Thyroid gland (tissue), 4 donors: ENCODE measurements around the gene NDUFA8. TPM values are rescaled to one million over a fixed set of nuclear protein-coding genes. Genes with fewer than 3 reads are reported as not detected.
"Not testable (repeated sequence)": the region's sequence is repeated elsewhere in the genome, so short reads cannot be mapped to it uniquely, and the experiment has no call there.

Experiments used
- DNase-seq, 2 donors: peaks; one replicate each; pipeline ENCODE4 v3.0.0-alpha.2; 2019
- H3K27ac ChIP-seq, 3 donors: fragments of 200-600 bp; sonication (generic); 1 replicate in 2 of 3; 2 replicates in 1 of 3; pipeline ENCODE4 v1.5.1; 2016 to 2019; ENCODE audit warnings: mild to moderate bottlenecking in 1 of 3, moderate library complexity in 1 of 3
- H3K27me3 ChIP-seq: fragments of 200-600 bp; sonication (generic); one replicate; pipeline ENCODE4 v1.5.1; 2019
- H3K36me3 ChIP-seq, 2 donors: fragments of 200-600 bp; sonication (generic); one replicate each; pipeline ENCODE4 v1.5.1; 2016 to 2019
- H3K4me1 ChIP-seq, 2 donors: fragments of 200-600 bp; sonication (generic); one replicate each; pipeline ENCODE4 v1.5.1; 2017 to 2019
- H3K4me3 ChIP-seq, 3 donors: fragments of 200-600 bp; sonication (generic); replicated peaks in 1 of 3; 1 replicate in 2 of 3; 2 replicates in 1 of 3; pipeline ENCODE4 v1.5.1; 2016; ENCODE audit warnings: mild to moderate bottlenecking in 1 of 3
- H3K9me3 ChIP-seq: fragments of 200-600 bp; sonication (generic); one replicate; pipeline ENCODE4 v1.5.1; 2017
- POLR2A ChIP-seq, 2 donors: fragments of 450-650 bp; IDR thresholded peaks; one replicate each; pipeline ENCODE4 v1.6.1; 2017; ENCODE audit warnings: antibody characterized with exemption in 2 of 2, mild to moderate bottlenecking in 2 of 2, moderate library complexity in 1 of 2
- WGBS, 2 donors: methylation state at CpG; one replicate each; pipeline ENCODE4 v1.1.5; 2017; 5-methylcytosine and 5-hydroxymethylcytosine counted together
- intact Hi-C: fragments of 100-400 bp; cut with DNase I; formaldehyde crosslinking; loops from one replicate; pipeline ENCODE4 v1.15.1; 2023
- total RNA-seq, 4 donors: library from RNA; depleted of rRNA; stranded (reverse); fragments of >200 nt; gene quantifications; one replicate each; pipeline ENCODE4 v1.2.3, GENCODE V29; 2016
- TF ChIP-seq, protein P1 (sequence below), 6 experiments: fragments of 200-600 bp in 3 of 6; fragments of 450-650 bp in 3 of 6; sonication (generic) in 3 of 6; IDR thresholded peaks; one replicate each; pipeline ENCODE4 v1.5.1; 2016 to 2019; ENCODE audit warnings: antibody characterized with exemption in 6 of 6, mild to moderate bottlenecking in 2 of 6, inconsistent platforms in 1 of 6, moderate library complexity in 1 of 6

The NDUFA8 gene
- total RNA-seq, 4 donors from 2014 or later = 18.1 to 70.7 (median 53.2) TPM

DNA sequence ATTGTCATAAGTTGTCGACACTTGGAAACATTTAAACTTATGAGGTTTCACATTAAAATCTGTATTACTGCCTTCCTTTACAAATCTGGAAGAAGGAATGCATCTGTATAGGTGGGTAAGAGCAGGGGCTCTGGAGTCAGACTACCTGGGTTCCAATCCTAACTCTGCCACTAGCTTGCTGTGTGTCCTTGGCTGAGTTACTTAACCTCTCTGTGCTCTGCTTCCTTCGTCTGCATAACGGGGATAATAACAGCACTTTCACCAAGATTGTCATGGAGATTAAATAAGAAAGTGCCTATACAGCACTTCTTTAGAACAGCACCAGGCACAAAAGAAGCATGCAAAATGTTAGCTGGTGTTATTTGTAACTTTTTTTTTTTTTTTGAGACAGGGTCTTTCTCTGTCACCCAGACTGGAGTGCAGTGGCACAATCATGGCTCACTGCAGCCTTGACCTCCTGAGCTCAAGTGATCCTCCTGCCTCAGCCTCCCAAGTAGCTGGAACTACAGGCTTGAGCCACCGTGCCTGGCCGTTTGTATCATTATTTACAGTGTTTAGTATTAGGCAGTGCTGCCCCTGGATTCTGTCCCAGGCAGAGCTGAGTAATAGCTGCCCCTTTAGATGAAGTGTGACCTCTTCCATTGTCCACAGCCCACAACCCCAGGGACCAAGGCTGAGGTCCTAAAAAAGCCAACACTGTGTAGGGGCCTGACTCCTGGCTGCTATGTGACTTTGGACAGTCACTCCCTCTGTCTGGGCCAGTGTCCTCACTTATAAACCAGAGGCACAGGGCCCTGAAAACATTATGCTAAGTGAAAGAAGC, 41.0 kb downstream of the NDUFA8 start:
- no peaks in the 10 kb centered on the region for H3K4me1 ChIP-seq
- intact Hi-C loops = no loop called here
- H3K4me3 ChIP-seq = no peak overlapping the region
- no peak for DNase-seq
- H3K27ac ChIP-seq = no peak overlapping the region
- WGBS, 2 donors = 81 to 83% methylated on average over 5 of the region's 5 CpGs
- H3K27me3 ChIP-seq = no peaks in the 10 kb centered on the region
- TF ChIP-seq, protein P1, sequence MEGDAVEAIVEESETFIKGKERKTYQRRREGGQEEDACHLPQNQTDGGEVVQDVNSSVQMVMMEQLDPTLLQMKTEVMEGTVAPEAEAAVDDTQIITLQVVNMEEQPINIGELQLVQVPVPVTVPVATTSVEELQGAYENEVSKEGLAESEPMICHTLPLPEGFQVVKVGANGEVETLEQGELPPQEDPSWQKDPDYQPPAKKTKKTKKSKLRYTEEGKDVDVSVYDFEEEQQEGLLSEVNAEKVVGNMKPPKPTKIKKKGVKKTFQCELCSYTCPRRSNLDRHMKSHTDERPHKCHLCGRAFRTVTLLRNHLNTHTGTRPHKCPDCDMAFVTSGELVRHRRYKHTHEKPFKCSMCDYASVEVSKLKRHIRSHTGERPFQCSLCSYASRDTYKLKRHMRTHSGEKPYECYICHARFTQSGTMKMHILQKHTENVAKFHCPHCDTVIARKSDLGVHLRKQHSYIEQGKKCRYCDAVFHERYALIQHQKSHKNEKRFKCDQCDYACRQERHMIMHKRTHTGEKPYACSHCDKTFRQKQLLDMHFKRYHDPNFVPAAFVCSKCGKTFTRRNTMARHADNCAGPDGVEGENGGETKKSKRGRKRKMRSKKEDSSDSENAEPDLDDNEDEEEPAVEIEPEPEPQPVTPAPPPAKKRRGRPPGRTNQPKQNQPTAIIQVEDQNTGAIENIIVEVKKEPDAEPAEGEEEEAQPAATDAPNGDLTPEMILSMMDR (IDR thresholded peaks at IDR 0.05) = no peak
- TF ChIP-seq POLR2A (IDR thresholded peaks at IDR 0.05) = no peak
- no peaks in the 10 kb centered on the region for H3K9me3 ChIP-seq
- no peaks in the 10 kb centered on the region for H3K36me3 ChIP-seq

DNA sequence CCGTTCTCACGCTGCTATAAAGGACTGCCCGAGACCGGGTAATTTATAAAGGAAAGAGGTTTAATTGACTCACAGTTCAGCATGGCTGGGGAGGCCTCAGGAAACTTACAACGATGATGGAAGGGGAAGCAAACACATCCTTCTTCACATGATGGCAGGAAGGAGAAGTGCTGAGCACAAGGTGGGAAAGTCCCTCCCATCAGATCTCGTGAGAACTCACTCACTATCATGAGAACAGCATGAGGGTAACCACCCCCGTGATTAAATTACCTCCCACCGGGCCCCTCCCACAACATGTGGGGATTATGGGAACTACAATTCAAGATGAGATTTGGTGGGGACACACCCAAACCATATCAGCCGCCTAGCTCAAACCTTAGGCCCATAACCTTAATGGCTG, 42.3 kb downstream of the NDUFA8 start:
- H3K36me3 ChIP-seq, DNase-seq, H3K27me3 ChIP-seq, H3K27ac ChIP-seq, H3K4me3 ChIP-seq, H3K9me3 ChIP-seq, H3K4me1 ChIP-seq, intact Hi-C loops: not testable (repeated sequence)
- WGBS, 2 donors = 73 to 75% methylated on average over 9 of the region's 9 CpGs

GRCh38 chr9:122116448-122117173, 43.0 kb downstream of the NDUFA8 start:
- H3K36me3 ChIP-seq = no peaks in the 10 kb centered on the region
- no peak for TF ChIP-seq POLR2A (IDR thresholded peaks at IDR 0.05)
- TF ChIP-seq, protein P1 (IDR thresholded peaks at IDR 0.05) = no peak
- no peak for DNase-seq
- H3K27ac ChIP-seq = no peak overlapping the region
- no peaks in the 10 kb centered on the region for H3K4me1 ChIP-seq
- H3K27me3 ChIP-seq = no peaks in the 10 kb centered on the region
- no peak overlapping the region for H3K4me3 ChIP-seq
- WGBS, 2 donors = 90 to 92% methylated on average over 9 to 10 of the region's 10 CpGs
- intact Hi-C loops = no loop called here
- H3K9me3 ChIP-seq = no peaks in the 10 kb centered on the region

DNA sequence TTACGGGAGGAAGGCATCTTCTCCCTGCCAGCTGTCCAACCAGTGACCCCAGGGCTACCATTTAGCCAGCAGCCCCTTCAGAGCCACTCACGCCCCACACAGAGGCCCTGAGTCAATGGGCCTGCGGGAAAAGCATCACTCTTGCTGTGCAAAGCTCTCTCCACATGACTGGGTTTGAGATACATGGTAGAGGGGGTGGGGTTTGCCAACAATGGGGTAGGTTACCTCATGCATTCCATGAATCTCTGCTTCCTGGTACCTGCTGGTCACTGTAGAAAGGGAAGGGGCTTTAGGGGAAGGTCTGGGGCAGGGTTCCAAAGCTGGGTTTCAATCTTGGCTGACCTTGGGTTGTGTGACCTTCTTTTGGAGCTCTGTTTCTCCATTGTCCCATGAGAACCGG, 43.5 kb downstream of the NDUFA8 start:
- no peak overlapping the region for H3K4me3 ChIP-seq
- H3K27me3 ChIP-seq = no peaks in the 10 kb centered on the region
- 54 to 74% methylated on average over 2 to 4 of the region's 4 CpGs for WGBS, 2 donors

DNA sequence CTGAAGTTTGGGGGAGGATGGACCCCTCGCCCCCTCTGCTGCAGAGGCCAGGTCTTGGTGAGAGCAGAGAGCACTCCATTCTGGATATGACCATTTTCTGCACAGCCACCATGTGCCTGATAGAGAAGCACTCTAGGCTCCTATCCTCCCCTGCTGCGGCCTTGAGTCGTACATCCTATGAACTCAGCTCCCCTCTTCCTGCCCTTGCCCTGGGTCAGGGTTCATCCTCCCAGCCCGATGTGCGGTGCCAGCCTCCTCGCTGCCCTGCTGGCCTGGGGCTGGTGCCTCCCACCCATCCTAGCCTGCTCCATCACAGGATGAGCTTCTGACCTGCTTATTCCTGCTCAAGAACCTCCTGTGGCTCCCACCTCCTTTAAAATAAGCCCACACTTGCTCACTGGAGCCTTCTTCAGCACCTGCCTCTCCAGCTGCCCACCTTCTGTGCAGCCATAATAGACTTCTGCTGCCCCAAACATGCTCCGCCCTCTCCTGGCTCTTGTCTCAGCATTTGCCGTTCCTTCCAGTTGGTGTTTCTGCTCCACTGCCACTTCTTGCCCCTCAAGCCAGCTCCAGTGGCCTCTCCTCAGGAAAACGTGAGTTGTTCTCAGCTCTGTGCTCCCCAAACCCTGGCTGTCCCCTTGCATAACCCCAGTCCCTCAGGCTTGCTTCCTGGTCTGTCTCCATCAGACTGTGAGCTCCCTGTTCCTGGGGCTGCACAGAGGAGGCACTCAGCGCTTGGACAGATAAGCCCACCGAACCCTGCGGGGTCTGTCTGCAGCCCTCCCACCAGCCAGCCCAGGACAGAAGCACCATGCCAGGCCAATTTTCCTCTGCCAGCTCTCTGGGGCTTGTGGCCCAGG, 44.2 kb downstream of the NDUFA8 start:
- no peaks in the 10 kb centered on the region for H3K9me3 ChIP-seq
- TF ChIP-seq, protein P1 (IDR thresholded peaks at IDR 0.05) = no peak
- TF ChIP-seq POLR2A (IDR thresholded peaks at IDR 0.05) = no peak
- intact Hi-C loops = no loop called here
- H3K4me3 ChIP-seq = no peak overlapping the region
- no peaks in the 10 kb centered on the region for H3K4me1 ChIP-seq
- no peaks in the 10 kb centered on the region for H3K36me3 ChIP-seq
- no peak overlapping the region for H3K27ac ChIP-seq
- no peak for DNase-seq
- WGBS, 2 donors = 67 to 68% methylated on average over 9 to 12 of the region's 12 CpGs
- no peaks in the 10 kb centered on the region for H3K27me3 ChIP-seq

More for the DNA sequence above, 43.5 kb downstream of the NDUFA8 start:
- TF ChIP-seq POLR2A (IDR thresholded peaks at IDR 0.05) = no peak
- TF ChIP-seq, protein P1 (IDR thresholded peaks at IDR 0.05) = no peak
- H3K27ac ChIP-seq = no peak overlapping the region
- no peaks in the 10 kb centered on the region for H3K9me3 ChIP-seq
- no peak for DNase-seq
- H3K4me1 ChIP-seq = no peaks in the 10 kb centered on the region
- intact Hi-C loops = no loop called here
- H3K36me3 ChIP-seq = no peaks in the 10 kb centered on the region
